ENCODE results near the gene FBXL17. TPM values are rescaled to one million over a fixed set of nuclear protein-coding genes. Genes with fewer than 3 reads are reported as not detected.

The FBXL17 gene
- total RNA-seq, 1 donor from 2014 or later, result 11.1 TPM

- Mint-ChIP-seq H3K27me3 (no peaks in the 10 kb centered on the region), H3K4me3 (no peak overlapping the region), H3K9me3 (peaks cover 5% of the 10 kb centered on the region), H3K4me1 (ENCODE audit: unreplicated experiment) (peaks cover 14% of the 10 kb centered on the region), H3K27ac (no peak overlapping the region), H3K36me3 (no peaks in the 10 kb centered on the region)
- no peak for DNase-seq (ENCODE audit: extremely low spot score, unreplicated experiment)
- TF ChIP-seq CTCF (conservative IDR thresholded peaks at IDR 0.05), result no peak
Observed at GRCh38 chr5:108232805-108233204, 149.1 kb downstream of the FBXL17 start.

GRCh38 chr5:108222011-108222410, 159.9 kb downstream of the FBXL17 start:
- no peak overlapping the region for H3K27ac Mint-ChIP-seq
- TF ChIP-seq CTCF (conservative IDR thresholded peaks at IDR 0.05), result no peak
- no peaks in the 10 kb centered on the region for H3K4me1 Mint-ChIP-seq (ENCODE audit: unreplicated experiment)
- DNase-seq (ENCODE audit: extremely low spot score, unreplicated experiment), result no peak
- H3K4me3 Mint-ChIP-seq, result no peak overlapping the region
- H3K27me3 Mint-ChIP-seq, result no peaks in the 10 kb centered on the region
- peaks cover 6% of the 10 kb centered on the region for H3K9me3 Mint-ChIP-seq
- peaks cover 3% of the 10 kb centered on the region for H3K36me3 Mint-ChIP-seq

- Mint-ChIP-seq H3K27me3 (no peaks in the 10 kb centered on the region), H3K9me3 (peaks cover 9% of the 10 kb centered on the region), H3K36me3 (peaks cover 7% of the 10 kb centered on the region), H3K27ac (no peak overlapping the region), H3K4me1 (ENCODE audit: unreplicated experiment) (no peaks in the 10 kb centered on the region), H3K4me3 (no peak overlapping the region)
- TF ChIP-seq CTCF (conservative IDR thresholded peaks at IDR 0.05), result no peak
- DNase-seq (ENCODE audit: extremely low spot score, unreplicated experiment), result no peak
Observed at GRCh38 chr5:108220834-108221233, 161.1 kb downstream of the FBXL17 start.

GRCh38 chr5:108216890-108217289, 165.0 kb downstream of the FBXL17 start:
- TF ChIP-seq CTCF (conservative IDR thresholded peaks at IDR 0.05), result no peak
- Mint-ChIP-seq H3K36me3 (peaks cover 14% of the 10 kb centered on the region), H3K4me3 (no peak overlapping the region), H3K27me3 (no peaks in the 10 kb centered on the region), H3K4me1 (ENCODE audit: unreplicated experiment) (no peaks in the 10 kb centered on the region), H3K27ac (no peak overlapping the region), H3K9me3 (peaks cover 11% of the 10 kb centered on the region)
- DNase-seq (ENCODE audit: extremely low spot score, unreplicated experiment), result no peak

- H3K9me3 Mint-ChIP-seq, result peaks cover 9% of the 10 kb centered on the region
- DNase-seq (ENCODE audit: extremely low spot score, unreplicated experiment), result no peak
- H3K4me3 Mint-ChIP-seq, result no peak overlapping the region
- H3K36me3 Mint-ChIP-seq, result peaks cover 14% of the 10 kb centered on the region
- TF ChIP-seq CTCF (conservative IDR thresholded peaks at IDR 0.05), result no peak
- no peaks in the 10 kb centered on the region for H3K27me3 Mint-ChIP-seq
- H3K4me1 Mint-ChIP-seq (ENCODE audit: unreplicated experiment), result no peaks in the 10 kb centered on the region
- no peak overlapping the region for H3K27ac Mint-ChIP-seq
Observed at GRCh38 chr5:108214857-108215256, 167.0 kb downstream of the FBXL17 start.

- Mint-ChIP-seq H3K9me3 (peaks cover 6% of the 10 kb centered on the region), H3K27ac (no peak overlapping the region), H3K27me3 (no peaks in the 10 kb centered on the region), H3K4me3 (no peak overlapping the region), H3K36me3 (peaks cover 14% of the 10 kb centered on the region), H3K4me1 (ENCODE audit: unreplicated experiment) (no peaks in the 10 kb centered on the region)
- DNase-seq (ENCODE audit: extremely low spot score, unreplicated experiment), result no peak
- no peak for TF ChIP-seq CTCF (conservative IDR thresholded peaks at IDR 0.05)
Observed at GRCh38 chr5:108212775-108213346, 169.0 kb downstream of the FBXL17 start.
